HG02588 (cell line): ENCODE data around the gene DSC3.
"Not testable (repeated sequence)": the region's sequence is repeated elsewhere in the genome, so short reads cannot be mapped to it uniquely, and the experiment has no call there.

Experiments
- ATAC-seq: cut with Tn5 transposase; IDR thresholded peaks from one replicate; pipeline ENCODE4 v1.9.1; 2021; ENCODE audit warnings: mild to moderate bottlenecking, moderate library complexity; ENCODE audit not compliant: unreplicated experiment

Gene DSC3

GRCh38 chr18:31041271-31042083, 1.1 kb downstream of the DSC3 start:
- no peak for ATAC-seq

DNA sequence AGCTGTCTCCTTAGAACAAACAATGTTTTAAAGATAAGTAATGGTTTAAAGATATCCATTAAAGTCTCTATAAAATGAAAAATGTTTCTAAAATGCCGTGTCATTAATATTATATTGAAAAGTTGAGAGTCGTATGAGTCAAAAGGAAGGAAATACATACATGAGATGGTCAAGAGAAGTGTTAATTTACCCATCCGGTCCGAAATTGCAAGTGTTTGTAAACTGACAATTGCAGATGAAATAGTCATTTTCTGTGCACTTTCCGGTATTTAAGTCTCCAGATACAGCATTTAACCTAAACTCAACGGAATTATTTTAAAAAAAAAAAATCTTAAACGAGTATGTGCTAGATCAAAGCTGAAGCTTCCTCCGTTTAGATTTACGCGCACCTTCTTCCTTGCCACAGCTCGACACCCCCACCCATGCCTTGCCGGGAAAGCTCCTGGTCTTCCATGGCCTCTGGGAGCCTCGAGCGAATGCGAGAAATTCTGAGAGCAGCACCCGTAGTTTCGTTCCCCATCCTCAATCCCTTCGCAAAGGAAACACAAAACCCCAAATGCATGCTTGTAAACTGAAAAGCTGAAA, 1.8 kb downstream of the DSC3 start:
- ATAC-seq: no peak

DNA sequence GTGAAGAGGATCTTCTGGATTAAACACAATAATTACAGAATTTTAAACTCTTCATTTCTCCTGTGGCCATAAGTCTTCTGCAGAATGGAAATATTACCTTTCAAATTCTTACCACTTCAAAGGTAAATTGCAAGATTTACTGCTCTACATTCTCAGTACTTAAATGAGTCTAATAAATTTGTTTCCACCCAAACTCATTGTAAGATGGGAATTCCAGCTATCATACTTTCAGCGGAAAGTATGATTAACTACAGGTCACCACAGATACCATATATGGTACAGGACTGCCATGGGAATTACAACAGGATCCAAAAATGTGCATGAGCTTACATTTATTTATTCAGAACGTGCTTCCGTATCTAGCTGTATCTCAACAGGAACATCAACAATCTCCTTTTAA, 3.1 kb downstream of the DSC3 start:
- ATAC-seq: no peak

DNA sequence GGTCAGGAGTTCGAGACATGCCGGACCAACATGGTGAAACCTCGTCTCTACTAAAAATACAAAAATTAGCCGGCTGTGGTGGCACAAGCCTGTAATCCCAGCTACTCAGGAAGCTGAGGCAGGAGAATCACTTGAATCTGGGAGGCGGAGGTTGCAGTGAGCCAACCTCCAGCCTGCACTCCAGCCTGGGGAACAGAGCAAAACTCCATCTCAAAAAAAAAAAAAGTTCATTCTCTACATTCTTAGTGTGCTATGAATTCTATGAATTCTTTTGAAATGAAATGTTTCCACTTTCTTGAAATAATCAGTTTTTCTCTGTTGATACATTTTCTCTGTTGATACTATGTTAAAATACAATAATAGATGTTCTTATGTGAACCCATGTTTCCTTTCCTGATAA, 4.9 kb downstream of the DSC3 start:
- ATAC-seq: not testable (repeated sequence)

DNA sequence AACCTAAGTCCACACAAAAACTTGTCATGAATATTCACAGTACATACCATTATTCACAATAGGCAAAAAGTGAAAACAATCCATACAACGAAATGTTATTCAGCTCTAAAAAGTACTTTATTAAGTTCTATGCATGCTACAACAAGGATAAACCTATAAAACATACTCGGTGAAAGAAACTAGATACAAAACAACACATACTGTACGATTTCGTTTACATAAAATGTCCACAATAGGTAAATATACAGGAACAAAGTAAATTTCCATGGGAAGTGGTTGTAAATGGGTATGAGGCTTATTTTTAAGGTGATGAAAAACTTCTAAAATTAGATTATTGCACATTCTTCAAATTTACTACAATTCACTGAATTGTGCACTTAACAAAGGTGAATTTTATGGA, 8.0 kb downstream of the DSC3 start:
- ATAC-seq: no peak

GRCh38 chr18:31030574-31031278, 11.8 kb downstream of the DSC3 start:
- ATAC-seq: no peak

GRCh38 chr18:31015715-31016434, 26.7 kb downstream of the DSC3 start:
- ATAC-seq: no peak

- ATAC-seq: not testable (repeated sequence)
Measured at GRCh38 chr18:31011455-31011854, 31.1 kb downstream of the DSC3 start.

DNA sequence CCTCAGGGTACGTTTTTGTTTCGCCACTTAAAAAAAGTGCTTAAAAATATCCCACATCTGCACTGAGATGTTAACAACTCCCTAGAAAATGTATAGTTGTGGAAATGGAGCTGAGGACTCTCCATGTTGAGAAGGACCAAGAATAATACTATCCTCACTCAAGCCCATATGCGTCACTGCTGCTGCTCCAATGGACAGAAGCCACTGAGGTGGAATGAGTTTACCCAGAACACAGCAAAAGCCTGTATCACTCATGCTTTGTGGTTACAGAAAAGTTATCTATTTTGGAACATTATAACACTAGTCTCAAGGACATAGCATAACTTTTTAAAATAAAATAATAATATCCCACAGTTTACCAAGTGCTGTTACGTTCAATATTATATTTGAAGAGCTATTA, 31.9 kb downstream of the DSC3 start:
- no peak for ATAC-seq

GRCh38 chr18:30999887-31000628, 42.5 kb downstream of the DSC3 start:
- ATAC-seq: no peak

- no peak for ATAC-seq
Measured at GRCh38 chr18:30999186-30999585, 43.4 kb downstream of the DSC3 start.

DNA sequence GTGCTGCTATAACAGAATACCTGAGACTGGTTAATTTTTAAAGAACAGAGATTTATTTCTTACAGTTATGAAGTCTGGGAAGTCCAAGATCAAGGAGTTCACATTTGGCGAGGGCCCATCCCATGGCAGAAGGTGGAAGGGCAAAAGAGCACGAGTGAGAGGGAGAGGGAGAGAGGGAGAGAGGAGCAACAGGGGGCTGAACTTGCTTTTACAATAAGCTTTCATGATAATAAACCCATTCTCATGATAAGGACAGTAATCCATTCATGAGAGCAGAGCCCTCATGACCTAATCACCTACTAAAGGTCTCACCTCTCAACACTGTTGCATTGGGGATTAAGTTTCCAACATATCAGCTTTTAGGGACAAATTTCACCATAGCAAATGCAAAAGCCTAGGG, 45.3 kb downstream of the DSC3 start:
- ATAC-seq: no peak

- ATAC-seq: no peak
Measured at GRCh38 chr18:30992231-30992630, 50.3 kb downstream of the DSC3 start.

DNA sequence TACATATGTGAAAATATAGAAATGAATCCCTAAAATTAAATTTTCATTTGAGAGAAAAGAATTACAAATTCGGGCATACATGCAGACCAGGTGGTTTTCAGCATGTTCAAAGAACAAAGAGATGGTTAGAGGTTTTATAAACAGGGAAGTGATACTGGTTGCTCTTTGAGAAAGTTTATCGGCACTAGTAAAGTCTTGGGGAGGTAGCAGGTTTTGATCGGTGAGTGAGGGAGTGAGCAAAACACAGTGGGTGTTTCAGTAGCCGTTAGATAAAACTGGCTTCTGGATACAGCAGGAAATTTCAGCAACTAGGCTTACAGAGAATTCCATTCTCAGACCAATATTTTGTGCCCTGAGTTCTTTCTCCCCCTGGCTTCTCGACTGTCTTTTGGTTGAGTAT, 51.1 kb downstream of the DSC3 start:
- ATAC-seq: no peak

- no peak for ATAC-seq
Measured at GRCh38 chr18:30989141-30989540, 53.4 kb downstream of the DSC3 start.

GRCh38 chr18:30988440-30988839, 54.1 kb downstream of the DSC3 start:
- no peak for ATAC-seq

DNA sequence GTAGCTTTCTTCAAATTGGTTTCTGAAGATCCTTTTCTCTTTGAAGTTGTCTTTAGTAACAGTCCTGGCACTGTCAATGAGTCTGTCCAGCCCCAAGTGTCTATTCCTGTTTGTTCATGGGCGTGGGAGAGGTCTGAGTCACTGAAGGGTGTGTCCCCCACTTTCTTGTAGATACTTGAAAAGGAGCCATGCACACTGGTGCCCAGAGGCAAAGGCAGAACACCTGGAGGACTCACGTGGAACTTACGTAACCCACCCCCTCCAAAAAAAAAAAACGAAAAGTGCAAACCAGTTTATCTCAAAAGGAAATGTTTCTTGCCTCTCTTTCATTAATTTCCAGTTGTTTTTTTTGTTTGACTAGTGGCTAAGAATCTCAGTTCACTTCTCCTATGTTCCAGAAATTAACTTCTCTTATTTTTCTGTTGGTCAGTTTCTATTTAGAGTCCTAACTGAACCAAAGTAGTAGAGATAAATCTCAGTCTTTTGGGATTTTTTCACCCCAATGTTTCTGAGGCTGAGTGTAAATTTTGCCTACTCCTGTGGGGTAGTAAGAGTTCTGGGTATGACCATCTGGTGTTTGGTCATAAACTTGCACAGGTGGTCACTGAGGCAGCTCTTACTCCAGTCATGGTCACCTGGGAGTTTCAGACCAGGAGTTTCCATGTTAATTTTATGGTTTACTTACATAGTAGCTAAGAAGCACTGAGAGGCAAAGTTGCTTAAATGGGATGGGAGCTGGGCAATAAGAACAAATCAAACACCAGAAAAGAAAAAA, 54.9 kb downstream of the DSC3 start:
- no peak for ATAC-seq

- ATAC-seq: no peak
Measured at GRCh38 chr18:30985753-30986152, 56.8 kb downstream of the DSC3 start.

DNA sequence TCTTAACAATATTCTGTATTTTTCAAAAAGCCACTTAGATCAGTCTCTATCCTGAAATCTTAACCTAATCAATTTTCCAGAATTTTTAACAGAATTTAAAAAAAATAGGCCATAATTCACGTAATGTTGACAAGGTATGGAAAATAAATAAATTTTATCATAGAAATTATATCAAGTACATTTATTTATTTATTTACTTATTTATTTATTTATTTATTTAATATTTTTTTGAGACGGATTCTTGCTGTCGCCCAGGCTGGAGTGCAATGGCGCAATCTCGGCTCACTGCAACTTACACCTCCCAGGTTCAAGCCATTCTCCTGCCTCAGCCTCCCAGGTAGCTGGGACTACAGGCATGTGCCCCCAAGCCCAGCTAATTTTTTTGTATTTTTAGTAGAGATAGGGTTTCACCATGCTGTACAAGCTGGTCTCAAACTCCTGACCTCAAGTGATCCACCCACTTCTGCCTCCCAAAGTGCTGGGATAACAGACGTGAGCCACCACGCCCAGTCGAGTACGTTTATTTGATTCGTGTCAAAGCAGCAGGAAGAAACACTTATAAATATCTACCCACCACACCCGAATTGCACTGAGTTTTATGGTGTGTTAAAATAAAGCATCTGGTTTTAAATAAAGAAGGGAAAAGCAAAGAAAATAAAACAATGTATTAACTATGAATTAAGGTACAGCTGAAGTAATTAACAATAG, 60.1 kb downstream of the DSC3 start:
- ATAC-seq: no peak
